AG04450 (cell line): ENCODE data around the gene UFM1. TPM values are rescaled to one million over a fixed set of nuclear protein-coding genes. Genes with fewer than 3 reads are reported as not detected.

ENCODE experiments used
- CTCF ChIA-PET: fragments of 300-600, 350-600 bp; formaldehyde crosslinking; extraction: SDS; loops from one replicate; lab custom pipeline; 2022; ENCODE audit warnings: antibody characterized with exemption, inconsistent platforms; lab: Charles Lee
- POLR2A ChIA-PET: fragments of 350-600 bp; formaldehyde crosslinking; extraction: SDS; loops from one replicate; lab custom pipeline; 2021; ENCODE audit warnings: antibody characterized with exemption, inconsistent platforms; lab: Yijun Ruan, JAX
- DNase-seq: peaks from one replicate; pipeline ENCODE4 v3.0.0-alpha.2; 2011; ENCODE audit warnings: low read depth, low spot score
- H3K27ac ChIP-seq: one replicate; pipeline ENCODE4 v1.5.1; 2012; ENCODE audit warnings: low read depth, low read length, control low read depth
- H3K27me3 ChIP-seq: one replicate; pipeline ENCODE4 v1.6.0; 2012; ENCODE audit warnings: low read length; ENCODE audit not compliant: control insufficient read depth, insufficient read depth
- H3K4me3 ChIP-seq: 2 replicates; pipeline ENCODE4 v1.5.1; 2011; ENCODE audit warnings: mild to moderate bottlenecking, low read depth, low read length, control low read depth
- H3K9me3 ChIP-seq: 2 replicates; pipeline ENCODE4 v1.5.1; 2012; ENCODE audit warnings: low read length; ENCODE audit not compliant: control insufficient read depth, insufficient read depth
- polyA plus RNA-seq: library from polyadenylated mRNA; depleted of rRNA; stranded (reverse); fragments of >200 nt; gene quantifications from 2 replicates; pipeline ENCODE4 v1.2.3, GENCODE V29; 2011
- TF ChIP-seq, protein P1 (sequence below): IDR thresholded peaks from 2 replicates; pipeline ENCODE4 v1.5.1; 2011; ENCODE audit warnings: low read depth, low read length, control low read depth, inconsistent platforms

Gene UFM1
- polyA plus RNA-seq, 1 experiment, result 80.1 TPM

DNA sequence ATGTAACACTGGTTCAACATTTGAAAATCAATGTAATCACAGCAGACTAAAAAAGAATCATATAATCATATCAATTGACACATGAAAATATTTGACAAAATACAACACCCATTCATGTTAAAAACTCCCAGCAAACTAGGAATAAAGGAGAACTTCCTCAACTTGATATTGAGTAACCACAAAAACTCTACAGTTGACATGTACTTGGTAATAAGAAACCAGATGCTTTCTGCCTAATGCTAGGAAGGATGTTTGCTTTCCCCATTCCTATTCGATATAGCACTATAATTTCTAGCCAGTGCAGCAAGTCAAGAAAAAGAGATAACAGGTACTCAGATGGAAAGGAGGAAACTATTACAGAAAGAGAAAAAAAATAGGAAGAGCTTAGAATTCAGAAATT lies 26.9 kb downstream of the UFM1 start:
- H3K4me3 ChIP-seq, result no peak overlapping the region
- TF ChIP-seq, protein P1, sequence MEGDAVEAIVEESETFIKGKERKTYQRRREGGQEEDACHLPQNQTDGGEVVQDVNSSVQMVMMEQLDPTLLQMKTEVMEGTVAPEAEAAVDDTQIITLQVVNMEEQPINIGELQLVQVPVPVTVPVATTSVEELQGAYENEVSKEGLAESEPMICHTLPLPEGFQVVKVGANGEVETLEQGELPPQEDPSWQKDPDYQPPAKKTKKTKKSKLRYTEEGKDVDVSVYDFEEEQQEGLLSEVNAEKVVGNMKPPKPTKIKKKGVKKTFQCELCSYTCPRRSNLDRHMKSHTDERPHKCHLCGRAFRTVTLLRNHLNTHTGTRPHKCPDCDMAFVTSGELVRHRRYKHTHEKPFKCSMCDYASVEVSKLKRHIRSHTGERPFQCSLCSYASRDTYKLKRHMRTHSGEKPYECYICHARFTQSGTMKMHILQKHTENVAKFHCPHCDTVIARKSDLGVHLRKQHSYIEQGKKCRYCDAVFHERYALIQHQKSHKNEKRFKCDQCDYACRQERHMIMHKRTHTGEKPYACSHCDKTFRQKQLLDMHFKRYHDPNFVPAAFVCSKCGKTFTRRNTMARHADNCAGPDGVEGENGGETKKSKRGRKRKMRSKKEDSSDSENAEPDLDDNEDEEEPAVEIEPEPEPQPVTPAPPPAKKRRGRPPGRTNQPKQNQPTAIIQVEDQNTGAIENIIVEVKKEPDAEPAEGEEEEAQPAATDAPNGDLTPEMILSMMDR, result no peak
- POLR2A ChIA-PET, result no interaction called here
- H3K9me3 ChIP-seq, result no peaks in the 10 kb centered on the region
- CTCF ChIA-PET, result no interaction called here
- no peaks in the 10 kb centered on the region for H3K27me3 ChIP-seq
- no peak for DNase-seq
- H3K27ac ChIP-seq, result no peak overlapping the region

DNA sequence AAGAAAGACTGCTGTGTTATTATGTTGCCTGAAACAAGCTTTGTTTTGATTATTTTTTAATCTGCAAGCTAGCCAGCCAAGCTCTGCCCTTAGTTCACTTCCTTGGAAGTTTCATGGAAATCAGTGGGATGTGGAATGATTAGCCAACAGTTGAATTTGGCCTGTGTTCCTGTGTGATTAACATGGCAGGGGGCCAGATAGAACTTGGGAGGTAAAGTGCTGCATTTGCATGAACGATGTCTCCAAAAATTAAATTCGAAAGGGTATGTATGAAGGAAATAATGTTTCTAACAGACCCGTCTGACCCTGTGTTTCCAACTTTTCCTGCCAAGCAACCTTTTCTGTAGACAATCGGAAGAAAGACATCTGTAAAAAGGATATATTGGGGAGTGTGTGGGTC lies 32.2 kb downstream of the UFM1 start:
- Histone ChIP-seq H3K9me3 (no peaks in the 10 kb centered on the region), H3K4me3 (no peak overlapping the region), H3K27ac (no peak overlapping the region), H3K27me3 (no peaks in the 10 kb centered on the region)
- DNase-seq, result no peak
- TF ChIP-seq, protein P1, result no peak
- ChIA-PET CTCF (no interaction called here), POLR2A (no interaction called here)

DNA sequence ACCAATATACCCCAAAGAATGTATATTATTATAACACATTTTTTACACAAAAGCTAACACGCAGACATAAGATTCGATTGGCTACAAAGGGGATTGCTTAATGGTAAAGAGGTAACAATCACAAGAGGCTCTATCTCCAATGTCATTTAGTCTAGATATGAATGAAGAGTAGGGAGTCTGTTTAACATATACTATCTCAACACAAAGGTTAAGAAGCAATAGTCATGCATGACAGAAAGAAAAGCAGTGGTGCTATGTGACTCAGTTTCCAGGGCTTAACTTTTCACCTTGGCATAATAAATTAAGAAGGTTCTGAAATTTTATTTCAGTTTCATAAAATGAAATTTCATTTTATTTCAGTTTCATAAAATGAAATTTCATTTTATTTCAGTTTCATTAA lies 33.3 kb downstream of the UFM1 start:
- no peak for DNase-seq
- POLR2A ChIA-PET, result no interaction called here
- no peak overlapping the region for H3K27ac ChIP-seq
- no peak overlapping the region for H3K4me3 ChIP-seq
- no peaks in the 10 kb centered on the region for H3K9me3 ChIP-seq
- H3K27me3 ChIP-seq, result no peaks in the 10 kb centered on the region
- CTCF ChIA-PET, result no interaction called here
- TF ChIP-seq, protein P1, result no peak

DNA sequence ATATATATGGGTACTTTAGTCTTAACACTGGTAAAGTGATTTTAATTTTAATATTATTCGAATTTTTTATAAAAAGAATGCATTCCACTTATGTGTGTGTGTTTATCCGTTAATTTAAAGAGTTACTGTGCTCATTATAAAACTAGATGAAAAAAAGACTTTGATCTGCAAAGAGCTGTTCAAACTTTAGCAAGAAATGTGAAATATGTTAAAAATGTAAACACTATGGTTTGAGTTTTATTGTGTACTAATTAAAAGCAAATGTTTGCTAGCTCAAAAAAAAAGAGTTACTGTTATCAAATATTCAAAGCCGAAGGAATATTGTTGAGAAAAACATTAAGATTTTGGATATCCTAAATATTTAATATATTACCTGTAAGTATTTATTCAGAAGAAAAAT lies 34.5 kb downstream of the UFM1 start:
- no peaks in the 10 kb centered on the region for H3K27me3 ChIP-seq
- DNase-seq, result no peak
- H3K9me3 ChIP-seq, result no peaks in the 10 kb centered on the region
- H3K27ac ChIP-seq, result no peak overlapping the region
- ChIA-PET CTCF (no interaction called here), POLR2A (no interaction called here)
- no peak overlapping the region for H3K4me3 ChIP-seq
- TF ChIP-seq, protein P1, result no peak

DNA sequence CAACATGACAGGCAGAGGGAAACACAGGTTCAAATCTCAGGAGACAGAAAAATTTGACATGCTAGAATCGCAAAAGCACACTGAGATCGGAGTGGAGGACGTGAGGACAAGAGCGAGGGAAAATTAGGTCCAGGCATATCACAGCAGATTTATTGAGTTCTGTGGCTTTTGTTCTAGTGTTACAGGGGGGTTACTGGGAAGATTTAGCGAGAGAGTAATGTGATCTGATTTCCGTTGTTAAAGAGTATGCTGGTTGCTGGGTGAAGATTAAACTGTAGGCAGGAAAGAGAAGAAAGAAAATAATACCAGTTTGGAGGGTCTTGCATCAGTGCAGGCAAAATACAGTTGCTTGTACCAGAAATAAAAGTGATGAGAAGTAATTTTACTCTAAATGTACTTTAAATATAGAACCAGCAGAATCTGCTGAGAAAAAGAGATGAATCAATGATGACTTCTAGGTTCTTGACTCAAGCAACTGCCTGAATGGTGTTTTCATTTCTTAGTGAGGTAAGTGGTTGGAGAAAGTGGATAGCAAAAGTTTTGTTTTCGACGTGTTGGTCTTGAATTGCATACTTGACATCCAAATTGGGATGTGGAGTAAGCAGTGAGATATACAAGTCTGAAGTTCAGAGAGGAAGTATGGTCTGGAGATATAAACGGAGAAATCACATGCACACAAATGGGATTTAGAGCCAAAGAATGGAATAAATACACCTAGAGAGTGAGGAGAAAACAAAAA lies 35.7 kb downstream of the UFM1 start:
- POLR2A ChIA-PET, result no interaction called here
- CTCF ChIA-PET, result no interaction called here
- no peak for DNase-seq

More for the DNA sequence above, 35.7 kb downstream of the UFM1 start:
- TF ChIP-seq, protein P1, result no peak
- H3K9me3 ChIP-seq, result no peaks in the 10 kb centered on the region
- H3K27me3 ChIP-seq, result no peaks in the 10 kb centered on the region
- H3K4me3 ChIP-seq, result no peak overlapping the region
- no peak overlapping the region for H3K27ac ChIP-seq
